HCT116 (cell line): ENCODE measurements around the gene BICDL2. TPM values are rescaled to one million over a fixed set of nuclear protein-coding genes. Genes with fewer than 3 reads are reported as not detected.

ENCODE experiments used
- ATAC-seq: fragments of 200-7000 bp; cut with Tn5 transposase; 2 replicates; pipeline ENCODE4 v1.9.1; 2020; ENCODE audit warnings: mild to moderate bottlenecking, moderate library complexity
- BruUV-seq: library from RNA; stranded (reverse); fragments of 400-500 nt; replicated peaks from 2 replicates; lab custom pipeline; 2021; lab: Mats Ljungman, UMichigan
- CTCF ChIA-PET: fragments of 300-600 bp; sonication (Branson Sonifier 250); formaldehyde crosslinking; loops from one replicate; lab custom pipeline; 2021; ENCODE audit warnings: antibody characterized with exemption; lab: Charles Lee
- POLR2A ChIA-PET: fragments of 300-600, 350-600 bp; sonication (Branson Sonifier 250); formaldehyde crosslinking; loops from one replicate; lab custom pipeline; 2021; ENCODE audit warnings: antibody characterized with exemption; lab: Charles Lee
- RAD21 ChIA-PET, 2 experiments: fragments of 300-600 bp; sonication (Branson Sonifier 250); formaldehyde crosslinking; loops; one replicate each; lab custom pipeline; 2023; ENCODE audit warnings: low total read pairs in 2 of 2; ENCODE audit not compliant: uncharacterized antibody in 2 of 2, unreplicated experiment in 2 of 2, low non-redundant PET in 1 of 2; lab: Charles Lee
- DNase-seq: peaks from one replicate; pipeline ENCODE4 v3.0.0-alpha.2; 2010; ENCODE audit warnings: low read depth, low spot score
- H2AFZ ChIP-seq: fragments of 200-600 bp; shearing (Covaris generic), sonication (generic); 2 replicates; pipeline ENCODE4 v1.6.1; 2017; ENCODE audit warnings: low read depth, mixed run types, mixed read lengths, antibody characterized with exemption, low read length; ENCODE audit not compliant: poor library complexity, severe bottlenecking
- H3K27ac ChIP-seq: 2 replicates; pipeline ENCODE4 v1.5.1; 2012; ENCODE audit warnings: low read depth, low read length
- H3K27me3 ChIP-seq: fragments of 200-600 bp; sonication (generic); 2 replicates; pipeline ENCODE4 v1.6.1; 2016; ENCODE audit warnings: mixed run types, low read length, mixed read lengths; ENCODE audit not compliant: insufficient read depth
- H3K36me3 ChIP-seq, 2 experiments: fragments of 200-500 bp in 1 of 2; fragments of 200-600 bp in 1 of 2; sonication (Bioruptor generic) in 1 of 2; sonication (generic) in 1 of 2; 2 replicates each; pipeline versions ENCODE4 v1.5.1 to v1.6.1; 2014 to 2016; ENCODE audit warnings: low read length in 2 of 2, inconsistent platforms in 1 of 2, mixed read lengths in 1 of 2, mixed run types in 1 of 2; ENCODE audit not compliant: insufficient read depth in 2 of 2, control insufficient read depth in 1 of 2
- H3K4me1 ChIP-seq, 2 experiments: fragments of 200-600 bp in 1 of 2; sonication (generic) in 1 of 2; 2 replicates each; pipeline versions ENCODE4 v1.5.1 to v1.6.1; 2012 to 2017; ENCODE audit warnings: low read length in 2 of 2, inconsistent platforms in 1 of 2, mild to moderate bottlenecking in 1 of 2, mixed read lengths in 1 of 2, mixed run types in 1 of 2, moderate library complexity in 1 of 2; ENCODE audit not compliant: insufficient read depth in 2 of 2, control insufficient read depth in 1 of 2
- H3K4me2 ChIP-seq: fragments of 200-600 bp; sonication (generic); 2 replicates; pipeline ENCODE4 v1.6.1; 2017; ENCODE audit warnings: mixed run types, low read length, mixed read lengths
- H3K4me3 ChIP-seq, 2 experiments: fragments of 200-600 bp in 1 of 2; sonication (generic) in 1 of 2; replicated peaks in 1 of 2; 2 replicates each; pipeline ENCODE4 v1.5.1; 2011 to 2016; ENCODE audit warnings: low read length in 2 of 2, control low read depth in 1 of 2, low read depth in 1 of 2, mild to moderate bottlenecking in 1 of 2, mixed read lengths in 1 of 2, mixed run types in 1 of 2
- H3K79me2 ChIP-seq: fragments of 200-600 bp; sonication (generic); 2 replicates; pipeline ENCODE4 v1.6.1; 2017; ENCODE audit warnings: mild to moderate bottlenecking, mixed run types, low read length, moderate library complexity, mixed read lengths; ENCODE audit not compliant: insufficient read depth
- H3K9ac ChIP-seq: fragments of 200-600 bp; sonication (generic); 2 replicates; pipeline ENCODE4 v1.6.1; 2016; ENCODE audit warnings: low read length, mixed read lengths
- H3K9me2 ChIP-seq: fragments of 200-600 bp; sonication (generic), shearing (Covaris generic); 2 replicates; pipeline ENCODE4 v1.6.1; 2017; ENCODE audit warnings: mixed run types, mild to moderate bottlenecking, moderate library complexity; ENCODE audit not compliant: insufficient read depth
- H3K9me3 ChIP-seq, 2 experiments: fragments of 200-500 bp in 1 of 2; fragments of 200-600 bp in 1 of 2; sonication (Bioruptor generic) in 1 of 2; sonication (generic) in 1 of 2; 2 replicates each; pipeline ENCODE4 v1.6.1; 2014 to 2017; ENCODE audit warnings: low read length in 2 of 2, mixed read lengths in 2 of 2, inconsistent platforms in 1 of 2, low read depth in 1 of 2, mild to moderate bottlenecking in 1 of 2, mixed run types in 1 of 2, moderate library complexity in 1 of 2; ENCODE audit not compliant: control insufficient read depth in 1 of 2, insufficient read depth in 1 of 2
- H4K20me1 ChIP-seq: fragments of 200-600 bp; sonication (generic), shearing (Covaris generic); 2 replicates; pipeline ENCODE4 v1.6.1; 2017; ENCODE audit warnings: mixed run types, mild to moderate bottlenecking, moderate library complexity; ENCODE audit not compliant: insufficient read depth
- CBX3 ChIP-seq: IDR thresholded peaks from 2 replicates; pipeline ENCODE4 v1.6.1; 2012; ENCODE audit warnings: low read depth
- ELF1 ChIP-seq: IDR thresholded peaks from 2 replicates; pipeline ENCODE4 v1.6.1; 2012; ENCODE audit warnings: low read depth, borderline replicate concordance
- EZH2phosphoT487 ChIP-seq: fragments of 200-600 bp; IDR thresholded peaks from 2 replicates; pipeline ENCODE4 v1.6.1; 2018; ENCODE audit warnings: antibody characterized with exemption, borderline replicate concordance
- FOSL1 ChIP-seq: IDR thresholded peaks from 2 replicates; pipeline ENCODE4 v1.6.1; 2012; ENCODE audit warnings: low read depth
- JUND ChIP-seq: IDR thresholded peaks from 2 replicates; pipeline ENCODE4 v1.6.1; 2012
- SIN3A ChIP-seq: IDR thresholded peaks from 2 replicates; pipeline ENCODE4 v1.6.1; 2012; ENCODE audit warnings: low read depth
- SP1 ChIP-seq: IDR thresholded peaks from 2 replicates; pipeline ENCODE4 v1.6.1; 2012; ENCODE audit warnings: low read depth
- SRF ChIP-seq: IDR thresholded peaks from 2 replicates; pipeline ENCODE4 v1.6.1; 2012; ENCODE audit warnings: low read depth
- TCF7L2 ChIP-seq: IDR thresholded peaks from 2 replicates; pipeline ENCODE4 v1.7.0; 2011; ENCODE audit warnings: borderline replicate concordance, inconsistent platforms; ENCODE audit not compliant: insufficient read depth, insufficient read length; ENCODE audit errors: extremely low read depth
- YY1 ChIP-seq: IDR thresholded peaks from 2 replicates; pipeline ENCODE4 v1.6.1; 2011; ENCODE audit warnings: low read length, low read depth, moderate library complexity, mild to moderate bottlenecking; ENCODE audit not compliant: insufficient replicate concordance; ENCODE audit errors: extremely low read depth
- ZNF274 ChIP-seq: fragments of 200-500 bp; sonication (Bioruptor generic); IDR thresholded peaks from 2 replicates; pipeline ENCODE4 v1.6.1; 2014; ENCODE audit warnings: mild to moderate bottlenecking, low read depth, low read length, inconsistent platforms
- intact Hi-C: fragments of 100-400 bp; cut with micrococcal nuclease; formaldehyde crosslinking; loops from 2 replicates; pipeline ENCODE4 v1.10.0; 2022
- total RNA-seq: library from RNA; stranded (reverse); gene quantifications from one replicate; pipeline ENCODE4 v1.2.1, GENCODE V29; 2021; ENCODE audit not compliant: unreplicated experiment
- TF ChIP-seq, protein P1 (sequence below): IDR thresholded peaks from 2 replicates; pipeline ENCODE4 v1.6.1; 2012; ENCODE audit warnings: low read depth
- TF ChIP-seq, protein P2 (sequence below), 3 experiments: fragments of 200-600 bp in 1 of 3; sonication (generic) in 1 of 3; IDR thresholded peaks in 2 of 3; conservative IDR thresholded peaks in 1 of 3; 2 replicates each; pipeline ENCODE4 v1.5.1; 2012 to 2017; ENCODE audit warnings: low read depth in 2 of 3, low read length in 2 of 3, antibody characterized with exemption in 1 of 3, borderline replicate concordance in 1 of 3, control low read depth in 1 of 3, mild to moderate bottlenecking in 1 of 3, mixed read lengths in 1 of 3, mixed run types in 1 of 3, moderate library complexity in 1 of 3; ENCODE audit not compliant: insufficient read depth in 1 of 3
- TF ChIP-seq, protein P3 (sequence below): IDR thresholded peaks from 2 replicates; pipeline ENCODE4 v1.6.1; 2012
- TF ChIP-seq, protein P4 (sequence below): IDR thresholded peaks from 2 replicates; pipeline ENCODE4 v1.6.1; 2011; ENCODE audit warnings: mild to moderate bottlenecking, low read length, moderate library complexity; ENCODE audit not compliant: insufficient replicate concordance; ENCODE audit errors: extremely low read depth
- TF ChIP-seq, protein P5 (sequence below): IDR thresholded peaks from 2 replicates; pipeline ENCODE4 v1.6.1; 2012

BICDL2 gene
- total RNA-seq, 1 experiment from 2014 or later, result 21.3 TPM

DNA sequence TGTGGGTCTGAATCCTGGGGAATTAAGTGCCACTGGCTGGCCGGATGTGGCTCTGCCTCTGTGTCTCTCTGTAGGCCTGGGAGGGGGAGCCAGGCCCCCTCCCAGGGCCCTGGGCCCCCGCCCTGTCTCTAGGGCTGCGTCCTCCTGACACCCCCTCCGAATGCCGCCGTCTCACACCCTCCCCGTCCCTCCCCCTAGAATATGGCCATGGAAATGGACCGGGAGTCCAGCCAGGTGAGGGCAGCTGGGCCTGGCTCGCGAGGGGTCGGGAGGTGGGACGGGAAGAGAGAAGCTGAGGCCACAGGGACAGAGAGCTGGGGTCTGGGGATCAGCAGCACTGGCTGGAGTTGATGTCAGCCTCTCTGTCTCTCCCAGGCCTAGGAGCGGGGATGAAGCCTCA is 40.4 kb downstream of the BICDL2 start:
- H2AFZ ChIP-seq, result no peak overlapping the region
- DNase-seq (no peak), ATAC-seq (no peak)
- TF ChIP-seq, protein P1, sequence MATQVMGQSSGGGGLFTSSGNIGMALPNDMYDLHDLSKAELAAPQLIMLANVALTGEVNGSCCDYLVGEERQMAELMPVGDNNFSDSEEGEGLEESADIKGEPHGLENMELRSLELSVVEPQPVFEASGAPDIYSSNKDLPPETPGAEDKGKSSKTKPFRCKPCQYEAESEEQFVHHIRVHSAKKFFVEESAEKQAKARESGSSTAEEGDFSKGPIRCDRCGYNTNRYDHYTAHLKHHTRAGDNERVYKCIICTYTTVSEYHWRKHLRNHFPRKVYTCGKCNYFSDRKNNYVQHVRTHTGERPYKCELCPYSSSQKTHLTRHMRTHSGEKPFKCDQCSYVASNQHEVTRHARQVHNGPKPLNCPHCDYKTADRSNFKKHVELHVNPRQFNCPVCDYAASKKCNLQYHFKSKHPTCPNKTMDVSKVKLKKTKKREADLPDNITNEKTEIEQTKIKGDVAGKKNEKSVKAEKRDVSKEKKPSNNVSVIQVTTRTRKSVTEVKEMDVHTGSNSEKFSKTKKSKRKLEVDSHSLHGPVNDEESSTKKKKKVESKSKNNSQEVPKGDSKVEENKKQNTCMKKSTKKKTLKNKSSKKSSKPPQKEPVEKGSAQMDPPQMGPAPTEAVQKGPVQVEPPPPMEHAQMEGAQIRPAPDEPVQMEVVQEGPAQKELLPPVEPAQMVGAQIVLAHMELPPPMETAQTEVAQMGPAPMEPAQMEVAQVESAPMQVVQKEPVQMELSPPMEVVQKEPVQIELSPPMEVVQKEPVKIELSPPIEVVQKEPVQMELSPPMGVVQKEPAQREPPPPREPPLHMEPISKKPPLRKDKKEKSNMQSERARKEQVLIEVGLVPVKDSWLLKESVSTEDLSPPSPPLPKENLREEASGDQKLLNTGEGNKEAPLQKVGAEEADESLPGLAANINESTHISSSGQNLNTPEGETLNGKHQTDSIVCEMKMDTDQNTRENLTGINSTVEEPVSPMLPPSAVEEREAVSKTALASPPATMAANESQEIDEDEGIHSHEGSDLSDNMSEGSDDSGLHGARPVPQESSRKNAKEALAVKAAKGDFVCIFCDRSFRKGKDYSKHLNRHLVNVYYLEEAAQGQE, result no peak
- no peak for TF ChIP-seq SP1
- TF ChIP-seq ELF1, result no peak
- TF ChIP-seq CBX3, result no peak
- TF ChIP-seq, protein P2, sequence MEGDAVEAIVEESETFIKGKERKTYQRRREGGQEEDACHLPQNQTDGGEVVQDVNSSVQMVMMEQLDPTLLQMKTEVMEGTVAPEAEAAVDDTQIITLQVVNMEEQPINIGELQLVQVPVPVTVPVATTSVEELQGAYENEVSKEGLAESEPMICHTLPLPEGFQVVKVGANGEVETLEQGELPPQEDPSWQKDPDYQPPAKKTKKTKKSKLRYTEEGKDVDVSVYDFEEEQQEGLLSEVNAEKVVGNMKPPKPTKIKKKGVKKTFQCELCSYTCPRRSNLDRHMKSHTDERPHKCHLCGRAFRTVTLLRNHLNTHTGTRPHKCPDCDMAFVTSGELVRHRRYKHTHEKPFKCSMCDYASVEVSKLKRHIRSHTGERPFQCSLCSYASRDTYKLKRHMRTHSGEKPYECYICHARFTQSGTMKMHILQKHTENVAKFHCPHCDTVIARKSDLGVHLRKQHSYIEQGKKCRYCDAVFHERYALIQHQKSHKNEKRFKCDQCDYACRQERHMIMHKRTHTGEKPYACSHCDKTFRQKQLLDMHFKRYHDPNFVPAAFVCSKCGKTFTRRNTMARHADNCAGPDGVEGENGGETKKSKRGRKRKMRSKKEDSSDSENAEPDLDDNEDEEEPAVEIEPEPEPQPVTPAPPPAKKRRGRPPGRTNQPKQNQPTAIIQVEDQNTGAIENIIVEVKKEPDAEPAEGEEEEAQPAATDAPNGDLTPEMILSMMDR (IDR thresholded peaks at IDR 0.05 in 2 of 3, conservative IDR thresholded peaks at IDR 0.05 in 1 of 3; ENCODE audit: borderline replicate concordance in 1 of 3, insufficient read depth in 1 of 3, low read depth in 2 of 3, low read length in 2 of 3), result no peak
- TF ChIP-seq SIN3A, result no peak
- TF ChIP-seq, protein P3, sequence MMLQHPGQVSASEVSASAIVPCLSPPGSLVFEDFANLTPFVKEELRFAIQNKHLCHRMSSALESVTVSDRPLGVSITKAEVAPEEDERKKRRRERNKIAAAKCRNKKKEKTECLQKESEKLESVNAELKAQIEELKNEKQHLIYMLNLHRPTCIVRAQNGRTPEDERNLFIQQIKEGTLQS, result no peak
- no peak for TF ChIP-seq EZH2phosphoT487
- TF ChIP-seq JUND, result no peak
- no peak for TF ChIP-seq ZNF274
- no peak for TF ChIP-seq TCF7L2
- TF ChIP-seq SRF, result no peak
- TF ChIP-seq FOSL1, result no peak
- no peak for TF ChIP-seq YY1
- TF ChIP-seq, protein P4, sequence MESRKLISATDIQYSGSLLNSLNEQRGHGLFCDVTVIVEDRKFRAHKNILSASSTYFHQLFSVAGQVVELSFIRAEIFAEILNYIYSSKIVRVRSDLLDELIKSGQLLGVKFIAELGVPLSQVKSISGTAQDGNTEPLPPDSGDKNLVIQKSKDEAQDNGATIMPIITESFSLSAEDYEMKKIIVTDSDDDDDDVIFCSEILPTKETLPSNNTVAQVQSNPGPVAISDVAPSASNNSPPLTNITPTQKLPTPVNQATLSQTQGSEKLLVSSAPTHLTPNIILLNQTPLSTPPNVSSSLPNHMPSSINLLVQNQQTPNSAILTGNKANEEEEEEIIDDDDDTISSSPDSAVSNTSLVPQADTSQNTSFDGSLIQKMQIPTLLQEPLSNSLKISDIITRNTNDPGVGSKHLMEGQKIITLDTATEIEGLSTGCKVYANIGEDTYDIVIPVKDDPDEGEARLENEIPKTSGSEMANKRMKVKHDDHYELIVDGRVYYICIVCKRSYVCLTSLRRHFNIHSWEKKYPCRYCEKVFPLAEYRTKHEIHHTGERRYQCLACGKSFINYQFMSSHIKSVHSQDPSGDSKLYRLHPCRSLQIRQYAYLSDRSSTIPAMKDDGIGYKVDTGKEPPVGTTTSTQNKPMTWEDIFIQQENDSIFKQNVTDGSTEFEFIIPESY, result no peak
- TF ChIP-seq, protein P5, sequence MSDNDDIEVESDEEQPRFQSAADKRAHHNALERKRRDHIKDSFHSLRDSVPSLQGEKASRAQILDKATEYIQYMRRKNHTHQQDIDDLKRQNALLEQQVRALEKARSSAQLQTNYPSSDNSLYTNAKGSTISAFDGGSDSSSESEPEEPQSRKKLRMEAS, result no peak
- H3K9me2 ChIP-seq, result no peaks in the 10 kb centered on the region
- intact Hi-C loops, result no loop called here
- H3K4me2 ChIP-seq, result no peak overlapping the region
- no peaks in the 10 kb centered on the region for H3K36me3 ChIP-seq
- H3K27me3 ChIP-seq, result no peaks in the 10 kb centered on the region
- no TSS peak for BruUV-seq
- H3K4me3 ChIP-seq, result no peak overlapping the region
- ChIA-PET CTCF (interaction anchor here (1.3 kb wide), 1 partner anchor 32 kb away, joined by 4 read pairs; no protein-coding TSS in a partner anchor), POLR2A (no interaction called here), RAD21 (no interaction called here)
- no peak overlapping the region for H3K9ac ChIP-seq
- no peaks in the 10 kb centered on the region for H3K9me3 ChIP-seq
- peaks cover 2 to 11% of the 10 kb centered on the region in 2 experiments; a peak in 3 of 4 replicates for H3K4me1 ChIP-seq
- no peaks in the 10 kb centered on the region for H4K20me1 ChIP-seq
- no peaks in the 10 kb centered on the region for H3K79me2 ChIP-seq
- no peak overlapping the region; the same call in 1 of the 2 replicates for H3K27ac ChIP-seq
